Muscle of leg (tissue), 11 donors: Measurements from ENCODE around the gene ACBD6. TPM values are rescaled to one million over a fixed set of nuclear protein-coding genes. Genes with fewer than 3 reads are reported as not detected.

Source experiments
- DNase-seq: peaks from one replicate; pipeline ENCODE4 v3.0.0; 2013
- H3K27ac ChIP-seq: one replicate; pipeline ENCODE4 v1.5.1; 2013; ENCODE audit warnings: mild to moderate bottlenecking, low read length, control low read depth
- H3K27me3 ChIP-seq: one replicate; pipeline ENCODE4 v1.6.1; 2013; ENCODE audit warnings: low read length; ENCODE audit not compliant: control insufficient read depth, insufficient read depth
- H3K36me3 ChIP-seq: one replicate; pipeline ENCODE4 v1.6.1; 2013; ENCODE audit warnings: low read length; ENCODE audit not compliant: control insufficient read depth, insufficient read depth
- H3K4me1 ChIP-seq: one replicate; pipeline ENCODE4 v1.6.1; 2013; ENCODE audit warnings: low read length; ENCODE audit not compliant: control insufficient read depth, insufficient read depth
- H3K4me3 ChIP-seq: one replicate; pipeline ENCODE4 v1.5.1; 2013; ENCODE audit warnings: low read length, control low read depth
- H3K9me3 ChIP-seq: replicated peaks from 2 replicates; pipeline ENCODE4 v1.6.1; 2013; ENCODE audit warnings: low read depth, low read length; ENCODE audit not compliant: control insufficient read depth
- WGBS: methylation state at CpG from one replicate; pipeline ENCODE4 v1.1.5; 2013; ENCODE audit warnings: missing lambda C conversion rate; ENCODE audit not compliant: insufficient coverage; 5-methylcytosine and 5-hydroxymethylcytosine counted together
- polyA plus RNA-seq, 8 donors: library from polyadenylated mRNA; unstranded; fragments of 120-200 nt; gene quantifications; one replicate each; pipeline versions ENCODE4 v1.2.1 to v1.2.3, GENCODE V29; 2013; ENCODE audit warnings: inconsistent platforms in 1 of 8, low replicate concordance in 1 of 8; ENCODE audit not compliant: insufficient read length in 8 of 8, insufficient read depth in 1 of 8
- total RNA-seq: library from RNA; stranded (reverse); fragments of 120-200 nt; gene quantifications from one replicate; pipeline ENCODE4 v1.2.4, GENCODE V29; 2013

ACBD6 gene
- total and polyA plus RNA-seq, 9 donors: 43.8 to 53.6 (median 50.0) TPM

- WGBS: 77% methylated on average over 22 of the region's 22 CpGs
- Histone ChIP-seq H3K27ac (no peak overlapping the region), H3K4me1 (no peaks in the 10 kb centered on the region), H3K9me3 (no peaks in the 10 kb centered on the region), H3K4me3 (no peak overlapping the region), H3K27me3 (peaks cover 69% of the 10 kb centered on the region), H3K36me3 (no peaks in the 10 kb centered on the region)
- no peak for DNase-seq
Measured at GRCh38 chr1:180259431-180260338, 242.7 kb downstream of the ACBD6 start.

GRCh38 chr1:180258935-180259334 lies 243.4 kb downstream of the ACBD6 start:
- Histone ChIP-seq H3K27ac (no peak overlapping the region), H3K4me1 (no peaks in the 10 kb centered on the region), H3K27me3 (peaks cover 72% of the 10 kb centered on the region), H3K36me3 (no peaks in the 10 kb centered on the region), H3K4me3 (no peak overlapping the region), H3K9me3 (no peaks in the 10 kb centered on the region)
- DNase-seq: no peak
- WGBS: 70% methylated on average over 5 of the region's 5 CpGs

GRCh38 chr1:180258290-180258689 lies 244.1 kb downstream of the ACBD6 start:
- Histone ChIP-seq H3K4me1 (no peaks in the 10 kb centered on the region), H3K36me3 (no peaks in the 10 kb centered on the region), H3K9me3 (no peaks in the 10 kb centered on the region), H3K4me3 (no peak overlapping the region), H3K27ac (no peak overlapping the region), H3K27me3 (peaks cover 71% of the 10 kb centered on the region)
- WGBS: 90% methylated on average over 12 of the region's 12 CpGs
- no peak for DNase-seq

- Histone ChIP-seq H3K9me3 (no peaks in the 10 kb centered on the region), H3K4me3 (no peak overlapping the region), H3K27me3 (peaks cover 68% of the 10 kb centered on the region), H3K36me3 (no peaks in the 10 kb centered on the region), H3K27ac (no peak overlapping the region), H3K4me1 (no peaks in the 10 kb centered on the region)
- no peak for DNase-seq
- 60% methylated on average over 4 of the region's 8 CpGs for WGBS
Measured at GRCh38 chr1:180257486-180257885, 244.9 kb downstream of the ACBD6 start.

GRCh38 chr1:180257028-180257386 lies 245.4 kb downstream of the ACBD6 start:
- Histone ChIP-seq H3K27ac (no peak overlapping the region), H3K36me3 (no peaks in the 10 kb centered on the region), H3K9me3 (no peaks in the 10 kb centered on the region), H3K4me3 (no peak overlapping the region), H3K27me3 (peaks cover 69% of the 10 kb centered on the region), H3K4me1 (no peaks in the 10 kb centered on the region)
- 27% methylated on average over 2 of the region's 5 CpGs for WGBS
- no peak for DNase-seq

- no peaks in the 10 kb centered on the region for H3K36me3 ChIP-seq
- H3K27me3 ChIP-seq: peaks cover 70% of the 10 kb centered on the region
- no peak overlapping the region for H3K4me3 ChIP-seq
- no peak overlapping the region for H3K27ac ChIP-seq
- no peak for DNase-seq
- 43% methylated on average over 12 of the region's 15 CpGs for WGBS
- no peaks in the 10 kb centered on the region for H3K4me1 ChIP-seq
- H3K9me3 ChIP-seq: no peaks in the 10 kb centered on the region
Measured at GRCh38 chr1:180256341-180257027, 245.9 kb downstream of the ACBD6 start.

GRCh38 chr1:180255536-180256340 lies 246.6 kb downstream of the ACBD6 start:
- DNase-seq: no peak
- Histone ChIP-seq H3K27me3 (peaks cover 67% of the 10 kb centered on the region), H3K27ac (no peak overlapping the region), H3K4me3 (no peak overlapping the region), H3K36me3 (no peaks in the 10 kb centered on the region), H3K9me3 (no peaks in the 10 kb centered on the region), H3K4me1 (no peaks in the 10 kb centered on the region)
- 48% methylated on average over 15 of the region's 18 CpGs for WGBS

- Histone ChIP-seq H3K4me1 (peaks cover 2% of the 10 kb centered on the region), H3K36me3 (no peaks in the 10 kb centered on the region), H3K27me3 (peaks cover 58% of the 10 kb centered on the region), H3K4me3 (no peak overlapping the region), H3K9me3 (no peaks in the 10 kb centered on the region), H3K27ac (no peak overlapping the region)
- 71% methylated on average over 7 of the region's 11 CpGs for WGBS
- no peak for DNase-seq
Measured at GRCh38 chr1:180254854-180255253, 247.5 kb downstream of the ACBD6 start.

- peaks cover 54% of the 10 kb centered on the region for H3K27me3 ChIP-seq
Measured at GRCh38 chr1:180254496-180254819, 247.9 kb downstream of the ACBD6 start.

More at GRCh38 chr1:180254496-180254819, 247.9 kb downstream of the ACBD6 start:
- Histone ChIP-seq H3K27ac (no peak overlapping the region), H3K4me3 (no peak overlapping the region), H3K9me3 (no peaks in the 10 kb centered on the region), H3K4me1 (peaks cover 2% of the 10 kb centered on the region), H3K36me3 (no peaks in the 10 kb centered on the region)
- 83% methylated on average over 8 of the region's 9 CpGs for WGBS
- no peak for DNase-seq
